ENCODE measurements around the gene MRE11. TPM values are rescaled to one million over a fixed set of nuclear protein-coding genes. Genes with fewer than 3 reads are reported as not detected.

Gene MRE11
- polyA plus RNA-seq, 1 of the 3 experiments (the other 2 are of a cell fraction) = 2.8 TPM

- no peaks in the 10 kb centered on the region for H3K9me3 ChIP-seq
- ChIA-PET POLR2A (no interaction called here), CTCF (interaction anchor here (0.7 to 2.2 kb wide), 2 partner anchors 9 to 17 kb away, joined by 3 to 7 read pairs; partner anchors contain the start of gene C11orf97)
- H4K20me1 ChIP-seq (ENCODE audit: insufficient read depth) = no peaks in the 10 kb centered on the region
- H3K27me3 ChIP-seq (ENCODE audit: insufficient read depth) = no peaks in the 10 kb centered on the region
- no peaks in the 10 kb centered on the region for H3F3A ChIP-seq (replicated peaks; ENCODE audit: insufficient read depth)
- H2AFZ ChIP-seq (ENCODE audit: low read depth) = no peak overlapping the region
- no peak for DNase-seq
- no peak for TF ChIP-seq MXI1 (IDR thresholded peaks at IDR 0.05; ENCODE audit: low read depth, low read length)
- no peak for TF ChIP-seq RXRA (IDR thresholded peaks at IDR 0.05; ENCODE audit: borderline replicate concordance, low read depth)
- no peak for TF ChIP-seq TCF12 (IDR thresholded peaks at IDR 0.05)
- no peak for TF ChIP-seq GABPA (IDR thresholded peaks at IDR 0.05; ENCODE audit: low read depth)
- TF ChIP-seq GATA2 (CRISPR knock-in tag; IDR thresholded peaks at IDR 0.05) = no peak
- no peak for TF ChIP-seq YY1 (IDR thresholded peaks at IDR 0.05; ENCODE audit: low read depth)
- no peak for TF ChIP-seq USF1 (IDR thresholded peaks at IDR 0.05; ENCODE audit: borderline replicate concordance, low read depth)
- TF ChIP-seq REST (IDR thresholded peaks at IDR 0.05; ENCODE audit: low read depth, low read length) = no peak
- TF ChIP-seq RFX5 (IDR thresholded peaks at IDR 0.05; ENCODE audit: low read length) = no peak
- no peak for TF ChIP-seq JUND (IDR thresholded peaks at IDR 0.05)
- TF ChIP-seq SMC3 (IDR thresholded peaks at IDR 0.05; ENCODE audit: low read depth, low read length) = no peak
- TF ChIP-seq FOSL2 (IDR thresholded peaks at IDR 0.05; ENCODE audit: borderline replicate concordance, low read depth) = no peak
- no peak for TF ChIP-seq EZH2phosphoT487 (IDR thresholded peaks at IDR 0.05; ENCODE audit: borderline replicate concordance, low read depth)
- TF ChIP-seq IRF3 (IDR thresholded peaks at IDR 0.05; ENCODE audit: low read depth, low read length) = no peak
- no peak for TF ChIP-seq ELF1 (IDR thresholded peaks at IDR 0.05)
- TF ChIP-seq PBX3 (IDR thresholded peaks at IDR 0.05) = no peak
- TF ChIP-seq RAD21 (IDR thresholded peaks at IDR 0.05; ENCODE audit: low read length) = no peak
- TF ChIP-seq ZBTB33 (IDR thresholded peaks at IDR 0.05; ENCODE audit: borderline replicate concordance, low read depth) = no peak
- TF ChIP-seq EP300 (IDR thresholded peaks at IDR 0.05; ENCODE audit: borderline replicate concordance in 1 of 2, low read depth in 1 of 2, low read length in 1 of 2) = no peak
- no peak for TF ChIP-seq SIN3A (IDR thresholded peaks at IDR 0.05; ENCODE audit: borderline replicate concordance, low read depth, low read length)
- no peaks in the 10 kb centered on the region for H3K79me2 ChIP-seq (ENCODE audit: insufficient read depth)
- peaks cover 0 to 10% of the 10 kb centered on the region in 2 experiments; a peak in 2 of 4 replicates for H3K4me1 ChIP-seq (ENCODE audit: control insufficient read depth in 1 of 2, insufficient read depth in 2 of 2, low read depth in 1 of 2, low read length in 1 of 2)
- no peak overlapping the region for H3K27ac ChIP-seq (ENCODE audit: low read depth in 2 of 2, low read length in 1 of 2)
- no peak overlapping the region for H3K4me2 ChIP-seq
- H3K36me3 ChIP-seq (replicated peaks in 1 of 2; ENCODE audit: control insufficient read depth in 1 of 2, insufficient read depth in 2 of 2, low read length in 1 of 2) = no peaks in the 10 kb centered on the region
- H3K9me2 ChIP-seq = no peaks in the 10 kb centered on the region
- no peak overlapping the region for H3K4me3 ChIP-seq (ENCODE audit: low read depth in 2 of 2, low read length in 1 of 2)
- no peak overlapping the region for H3K9ac ChIP-seq
These were observed 34.9 kb upstream of the MRE11 start for GRCh38 chr11:94528551-94528950.
